Suprapubic skin (tissue), 3 donors: ENCODE measurements around the gene MRPL24.
A peak's percentile ranks its signal among the peaks of the same experiment; 100 is the strongest.

Experiments
- CTCF ChIP-seq, 2 donors: fragments of 200-600 bp in 1 of 2; fragments of 450-650 bp in 1 of 2; sonication (generic) in 1 of 2; IDR thresholded peaks; one replicate each; pipeline ENCODE4 v1.5.1; 2016 to 2019; ENCODE audit warnings: antibody characterized with exemption in 2 of 2, mild to moderate bottlenecking in 1 of 2, moderate library complexity in 1 of 2
- POLR2A ChIP-seq, 2 donors: fragments of 450-650 bp; IDR thresholded peaks; one replicate each; pipeline ENCODE4 v1.6.1; 2017; ENCODE audit warnings: antibody characterized with exemption in 2 of 2, mild to moderate bottlenecking in 2 of 2, moderate library complexity in 2 of 2

- TF ChIP-seq CTCF (IDR thresholded peaks at IDR 0.05): peak; percentile 89 to 94
- TF ChIP-seq POLR2A (IDR thresholded peaks at IDR 0.05): no peak
Observed at GRCh38 chr1:156725683-156726280, 15.1 kb downstream of the MRPL24 start.
